GM19035 (cell line): ENCODE measurements around the gene SLC36A4.
"Not testable (repeated sequence)": the region's sequence is repeated elsewhere in the genome, so short reads cannot be mapped to it uniquely, and the experiment has no call there.

ENCODE experiments used
- ATAC-seq: cut with Tn5 transposase; IDR thresholded peaks from one replicate; pipeline ENCODE4 v1.9.1; 2021; ENCODE audit not compliant: unreplicated experiment

The SLC36A4 gene

GRCh38 chr11:93123351-93123898 lies 74.4 kb downstream of the SLC36A4 start:
- ATAC-seq = no peak

DNA sequence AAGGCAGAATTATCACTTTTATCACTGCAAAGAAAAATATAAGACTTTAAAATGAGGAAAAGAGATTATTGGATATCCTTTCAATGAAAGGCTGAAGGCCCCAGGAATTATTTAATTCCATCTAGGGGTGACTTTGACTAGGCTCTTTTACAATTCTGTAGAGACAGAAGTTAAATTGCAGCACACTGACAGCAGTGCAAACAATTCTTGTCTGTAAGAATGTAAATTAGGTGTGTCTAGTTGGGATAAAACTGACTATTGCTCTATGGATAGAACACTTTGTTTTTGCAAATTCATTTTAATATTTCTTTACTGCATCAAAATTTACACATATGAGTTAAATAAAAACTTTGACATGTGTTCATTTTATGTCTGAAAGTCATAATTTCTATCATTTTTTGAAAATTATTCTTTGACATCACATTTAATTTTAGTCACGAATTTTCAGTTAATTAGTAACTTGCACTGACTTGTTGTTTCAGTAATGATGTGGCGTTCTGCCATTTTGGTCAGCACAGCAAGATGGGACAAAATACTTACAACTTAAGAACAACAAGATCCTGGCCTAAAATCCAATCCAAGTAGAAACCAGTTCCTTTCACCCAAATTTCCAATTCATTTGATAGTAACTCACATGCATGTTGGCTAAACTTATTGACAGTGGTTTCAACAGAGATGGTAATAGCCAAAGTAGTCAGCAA lies 75.1 kb downstream of the SLC36A4 start:
- no peak for ATAC-seq

- no peak for ATAC-seq
Observed at GRCh38 chr11:93118276-93118675, 79.5 kb downstream of the SLC36A4 start.

DNA sequence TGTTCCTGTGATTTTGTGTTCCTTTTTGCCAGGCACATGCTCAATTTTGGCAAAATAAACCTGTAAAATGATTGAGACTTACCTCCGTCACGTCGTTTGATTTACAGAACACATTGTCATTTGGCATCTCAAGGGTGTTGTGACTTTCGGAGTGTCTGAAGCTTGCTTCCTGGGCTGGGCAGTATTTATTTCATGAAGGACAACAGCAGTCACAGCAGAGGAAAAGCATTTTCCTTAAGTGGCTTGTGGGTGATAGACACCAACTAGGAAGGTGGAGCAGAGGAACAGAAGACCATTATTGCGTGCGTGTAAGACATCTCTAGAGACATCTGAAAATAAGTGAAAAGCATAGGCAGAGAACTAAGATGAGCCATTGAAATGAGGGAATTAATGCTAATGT lies 80.2 kb downstream of the SLC36A4 start:
- no peak for ATAC-seq

- no peak for ATAC-seq
Observed at GRCh38 chr11:93116641-93117441, 81.0 kb downstream of the SLC36A4 start.

DNA sequence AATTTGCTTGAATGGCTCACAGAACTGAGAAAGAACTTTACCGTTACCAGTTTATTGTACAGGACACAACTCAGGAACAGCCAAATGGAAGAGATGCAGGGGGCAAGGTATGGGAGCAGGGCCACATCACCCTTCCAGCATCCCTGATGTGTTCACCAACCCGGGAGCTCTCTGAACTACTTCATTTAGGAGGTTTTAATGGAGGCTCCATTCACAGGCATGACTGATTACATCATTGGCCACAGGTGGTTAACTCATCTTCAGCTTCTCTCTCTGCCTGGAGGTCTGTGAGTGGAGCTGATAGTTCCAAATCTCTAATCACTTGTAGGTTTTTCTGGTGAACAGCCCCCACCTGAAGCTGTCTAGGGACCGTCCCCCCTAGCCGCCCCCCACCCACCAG lies 83.5 kb downstream of the SLC36A4 start:
- no peak for ATAC-seq

DNA sequence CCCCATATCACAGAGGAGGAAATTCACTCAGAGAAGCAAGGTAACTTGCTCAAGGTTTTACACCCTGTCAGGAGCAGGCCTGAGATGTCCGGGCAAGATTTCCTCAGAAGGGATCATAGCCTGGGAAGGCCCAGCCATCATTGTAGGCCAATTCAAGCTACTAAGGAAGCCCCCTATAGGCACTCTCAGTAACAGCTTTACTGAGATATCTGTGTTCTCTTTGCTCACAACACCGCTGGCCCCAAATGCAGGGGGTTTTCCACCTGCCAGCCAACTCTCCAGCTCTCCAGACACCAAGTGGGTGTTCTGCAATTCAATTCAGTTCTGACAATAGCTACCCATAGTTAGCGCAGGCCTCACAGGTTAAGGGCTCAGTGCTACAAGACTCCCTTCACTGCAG lies 84.0 kb downstream of the SLC36A4 start:
- no peak for ATAC-seq

GRCh38 chr11:93111147-93111546 lies 86.6 kb downstream of the SLC36A4 start:
- ATAC-seq = not testable (repeated sequence)

- ATAC-seq = no peak
Observed at GRCh38 chr11:93100211-93100610, 97.6 kb downstream of the SLC36A4 start.

- no peak for ATAC-seq
Observed at GRCh38 chr11:93099806-93100205, 98.0 kb downstream of the SLC36A4 start.
